ENCODE data around the gene MORN4. TPM values are rescaled to one million over a fixed set of nuclear protein-coding genes. Genes with fewer than 3 reads are reported as not detected.

MORN4 gene
- total RNA-seq, 4 donors from 2014 or later: 0.35 to 1.4 (median 0.54) TPM; not detected in 1

DNA sequence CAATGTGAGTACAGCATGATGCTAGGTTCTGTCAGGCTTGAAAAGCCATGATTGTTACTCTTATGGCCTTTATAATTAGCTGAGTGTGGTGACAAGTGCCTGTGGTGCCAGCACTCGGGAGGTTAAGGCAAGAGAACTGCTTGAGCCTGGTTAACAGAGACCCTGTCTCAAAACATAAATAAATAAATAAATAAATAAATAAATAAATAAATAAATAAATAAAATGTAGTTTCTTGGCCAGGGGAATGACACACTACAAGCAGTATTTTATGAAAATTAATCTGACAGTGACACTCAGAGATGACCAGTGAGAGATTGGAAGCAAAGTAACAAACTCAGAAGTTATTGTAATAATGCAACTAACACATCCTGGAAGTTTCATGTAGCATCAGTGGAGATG lies 2.3 kb upstream of the MORN4 start:
- Histone ChIP-seq H3K9me3 (no peaks in the 10 kb centered on the region), H3K4me1 (peaks cover 0 to 8% (median 0%) of the 10 kb centered on the region in 4 donors), H3K27ac (no peak overlapping the region), H3K27me3 (no peaks in the 10 kb centered on the region), H3K4me3 (no peak overlapping the region), H3K36me3 (no peaks in the 10 kb centered on the region)
- DNase-seq: no peak
- TF ChIP-seq POLR2A (IDR thresholded peaks at IDR 0.05): no peak
- TF ChIP-seq, protein P1, sequence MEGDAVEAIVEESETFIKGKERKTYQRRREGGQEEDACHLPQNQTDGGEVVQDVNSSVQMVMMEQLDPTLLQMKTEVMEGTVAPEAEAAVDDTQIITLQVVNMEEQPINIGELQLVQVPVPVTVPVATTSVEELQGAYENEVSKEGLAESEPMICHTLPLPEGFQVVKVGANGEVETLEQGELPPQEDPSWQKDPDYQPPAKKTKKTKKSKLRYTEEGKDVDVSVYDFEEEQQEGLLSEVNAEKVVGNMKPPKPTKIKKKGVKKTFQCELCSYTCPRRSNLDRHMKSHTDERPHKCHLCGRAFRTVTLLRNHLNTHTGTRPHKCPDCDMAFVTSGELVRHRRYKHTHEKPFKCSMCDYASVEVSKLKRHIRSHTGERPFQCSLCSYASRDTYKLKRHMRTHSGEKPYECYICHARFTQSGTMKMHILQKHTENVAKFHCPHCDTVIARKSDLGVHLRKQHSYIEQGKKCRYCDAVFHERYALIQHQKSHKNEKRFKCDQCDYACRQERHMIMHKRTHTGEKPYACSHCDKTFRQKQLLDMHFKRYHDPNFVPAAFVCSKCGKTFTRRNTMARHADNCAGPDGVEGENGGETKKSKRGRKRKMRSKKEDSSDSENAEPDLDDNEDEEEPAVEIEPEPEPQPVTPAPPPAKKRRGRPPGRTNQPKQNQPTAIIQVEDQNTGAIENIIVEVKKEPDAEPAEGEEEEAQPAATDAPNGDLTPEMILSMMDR (IDR thresholded peaks at IDR 0.05): no peak

DNA sequence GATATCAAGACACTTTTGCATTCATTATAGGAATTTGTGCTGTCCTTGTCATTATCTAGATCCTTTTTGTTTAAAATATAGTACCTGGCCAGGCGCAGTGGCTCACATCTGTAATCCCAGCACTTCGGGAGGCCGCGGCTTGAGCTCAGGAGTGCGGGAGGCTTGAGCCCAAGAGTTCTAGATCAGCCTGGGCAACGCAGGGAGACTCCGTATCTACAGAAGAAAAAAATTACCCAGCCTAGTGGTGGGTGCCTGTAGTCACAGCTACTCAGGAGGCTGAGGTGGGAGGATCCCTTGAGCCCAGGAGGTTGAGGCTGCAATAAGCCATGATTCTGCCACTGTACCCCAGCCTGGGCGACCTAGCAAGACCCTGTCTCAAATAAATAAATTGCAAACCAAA lies 621 bp upstream of the MORN4 start:
- no peaks in the 10 kb centered on the region for H3K36me3 ChIP-seq
- H3K9me3 ChIP-seq: no peaks in the 10 kb centered on the region
- peak overlapping the region; percentile 63 to 69 (median 64) for H3K4me3 ChIP-seq
- DNase-seq: peak in 1 of 3 donors; percentile 52
- TF ChIP-seq POLR2A (IDR thresholded peaks at IDR 0.05): no peak
- TF ChIP-seq, protein P1 (IDR thresholded peaks at IDR 0.05): peak in 4 of 6 experiments; percentile 10 to 39 (median 36)
- peak overlapping the region in 2 of 4 donors; percentile 36 to 58 for H3K27ac ChIP-seq
- H3K4me1 ChIP-seq: peaks cover 0 to 8% (median 0%) of the 10 kb centered on the region in 4 donors
- no peaks in the 10 kb centered on the region for H3K27me3 ChIP-seq

DNA sequence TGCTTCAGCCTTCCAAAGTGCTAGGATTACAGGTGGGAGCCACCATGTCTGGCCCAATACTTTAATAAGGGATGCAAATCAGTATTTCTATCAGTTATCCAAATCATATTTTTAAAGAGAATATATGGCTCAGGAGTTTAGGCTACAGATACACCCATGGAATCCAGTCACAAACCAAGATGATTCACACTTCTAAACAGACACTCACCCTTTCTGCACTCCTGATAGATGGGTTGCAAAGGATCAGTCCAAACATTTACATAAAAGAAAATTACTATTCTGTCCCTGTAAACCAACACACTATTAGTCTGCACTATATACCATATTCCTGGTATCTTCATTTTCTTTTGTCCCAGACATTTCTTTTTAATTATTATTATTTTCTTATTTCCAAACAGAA lies 2.2 kb downstream of the MORN4 start:
- no peaks in the 10 kb centered on the region for H3K36me3 ChIP-seq
- peaks cover 0 to 8% (median 0%) of the 10 kb centered on the region in 4 donors for H3K4me1 ChIP-seq
- H3K27ac ChIP-seq: no peak overlapping the region
- H3K27me3 ChIP-seq: no peaks in the 10 kb centered on the region
- no peak for DNase-seq
- no peaks in the 10 kb centered on the region for H3K9me3 ChIP-seq
- TF ChIP-seq POLR2A (IDR thresholded peaks at IDR 0.05): no peak
- TF ChIP-seq, protein P1 (IDR thresholded peaks at IDR 0.05): no peak
- no peak overlapping the region for H3K4me3 ChIP-seq

- H3K9me3 ChIP-seq: no peaks in the 10 kb centered on the region
- peaks cover 0 to 8% (median 0%) of the 10 kb centered on the region in 4 donors for H3K4me1 ChIP-seq
- no peak for DNase-seq
- H3K27me3 ChIP-seq: no peaks in the 10 kb centered on the region
- no peaks in the 10 kb centered on the region for H3K36me3 ChIP-seq
- no peak overlapping the region for H3K4me3 ChIP-seq
- H3K27ac ChIP-seq: no peak overlapping the region
- TF ChIP-seq, protein P1 (IDR thresholded peaks at IDR 0.05): no peak
- no peak for TF ChIP-seq POLR2A (IDR thresholded peaks at IDR 0.05)
Measured at GRCh38 chr10:97629289-97629688, 4.0 kb downstream of the MORN4 start.

- TF ChIP-seq POLR2A (IDR thresholded peaks at IDR 0.05): no peak
- TF ChIP-seq, protein P1 (IDR thresholded peaks at IDR 0.05): no peak
- Histone ChIP-seq H3K36me3 (no peaks in the 10 kb centered on the region), H3K27ac (no peak overlapping the region), H3K4me3 (no peak overlapping the region), H3K4me1 (peaks cover 0 to 8% (median 0%) of the 10 kb centered on the region in 4 donors), H3K9me3 (no peaks in the 10 kb centered on the region), H3K27me3 (no peaks in the 10 kb centered on the region)
- no peak for DNase-seq
Measured at GRCh38 chr10:97628228-97628627, 5.1 kb downstream of the MORN4 start.

- Histone ChIP-seq H3K9me3 (no peaks in the 10 kb centered on the region), H3K27me3 (no peaks in the 10 kb centered on the region), H3K36me3 (no peaks in the 10 kb centered on the region), H3K4me1 (peaks cover 0 to 5% (median 0%) of the 10 kb centered on the region in 4 donors), H3K27ac (no peak overlapping the region), H3K4me3 (no peak overlapping the region)
- TF ChIP-seq, protein P1 (IDR thresholded peaks at IDR 0.05): no peak
- TF ChIP-seq POLR2A (IDR thresholded peaks at IDR 0.05): no peak
- DNase-seq: no peak
Measured at GRCh38 chr10:97627731-97628130, 5.6 kb downstream of the MORN4 start.

Data from Peyer's patch (tissue), 4 donors.